ENCODE measurements around the gene GLIS2.
A peak's percentile ranks its signal among the peaks of the same experiment; 100 is the strongest.

- TF ChIP-seq CTCF (conservative IDR thresholded peaks at IDR 0.05; ENCODE audit: low read depth, low read length) = peak; percentile 28; the same call in 1 of the 2 replicates
- peak; percentile 19; the same call in 1 of the 2 replicates for TF ChIP-seq RAD21 (IDR thresholded peaks at IDR 0.05; ENCODE audit: low read length)
- TF ChIP-seq POLR2A (IDR thresholded peaks at IDR 0.05; ENCODE audit: low read depth, low read length) = no peak
- TF ChIP-seq MAZ (IDR thresholded peaks at IDR 0.05; ENCODE audit: borderline replicate concordance, low read depth, low read length) = peak; percentile 60; the same call in 1 of the 2 replicates
- TF ChIP-seq FOS (IDR thresholded peaks at IDR 0.05; ENCODE audit: low read depth, low read length) = no peak
- peak; percentile 11; the same call in 1 of the 2 replicates for TF ChIP-seq SMC3 (IDR thresholded peaks at IDR 0.05; ENCODE audit: low read depth, low read length)
- TF ChIP-seq USF2 (IDR thresholded peaks at IDR 0.05; ENCODE audit: low read depth, low read length) = peak; percentile 73
- TF ChIP-seq MXI1 (IDR thresholded peaks at IDR 0.05; ENCODE audit: borderline replicate concordance, low read depth, low read length) = peak; percentile 96
- no peak for TF ChIP-seq BHLHE40 (IDR thresholded peaks at IDR 0.05; ENCODE audit: low read depth, low read length)
- TF ChIP-seq RFX5 (IDR thresholded peaks at IDR 0.05; ENCODE audit: low read depth, low read length) = no peak
- TF ChIP-seq MAFK (IDR thresholded peaks at IDR 0.05; ENCODE audit: low read depth, low read length) = no peak
- 0 out of 2 replicates have a peak, but pooled peaks have one; percentile 36 for TF ChIP-seq NFE2L2 (IDR thresholded peaks at IDR 0.05; ENCODE audit: low read depth, low read length)
These were observed 44.4 kb upstream of the GLIS2 start for GRCh38 chr16:4271176-4272113.

Data from IMR-90 (cell line).